PC-9 (cell line): ENCODE measurements around the gene AK8. TPM values are rescaled to one million over a fixed set of nuclear protein-coding genes. Genes with fewer than 3 reads are reported as not detected.
A peak's percentile ranks its signal among the peaks of the same experiment; 100 is the strongest.

Experiments
- BruUV-seq: library from RNA; stranded (reverse); fragments of 400-500 nt; replicated peaks from 2 replicates; lab custom pipeline; 2021; lab: Mats Ljungman, UMichigan
- CTCF ChIA-PET: fragments of 300-600 bp; sonication (Branson Sonifier 250); formaldehyde crosslinking; loops from one replicate; lab custom pipeline; 2022; ENCODE audit warnings: antibody characterized with exemption; lab: Charles Lee
- POLR2A ChIA-PET: fragments of 300-600 bp; sonication (Branson Sonifier 250); formaldehyde crosslinking; loops from one replicate; lab custom pipeline; 2022; ENCODE audit warnings: antibody characterized with exemption; ENCODE audit not compliant: unreplicated experiment; lab: Charles Lee
- DNase-seq, 2 experiments: peaks; one replicate each; pipeline versions ENCODE4 v3.0.0 to v3.0.0-alpha.2; 2015 to 2022; ENCODE audit warnings: mixed read lengths in 1 of 2
- H2AFZ ChIP-seq: fragments of 200-600 bp; sonication (generic); 2 replicates; pipeline ENCODE4 v1.8.1; 2017; ENCODE audit warnings: antibody characterized with exemption
- H3F3A ChIP-seq: fragments of 200-600 bp; sonication (generic); 2 replicates; pipeline ENCODE4 v1.8.1; 2017; ENCODE audit warnings: antibody characterized with exemption, mild to moderate bottlenecking, low read depth; ENCODE audit not compliant: insufficient read depth
- H3K27ac ChIP-seq: fragments of 200-600 bp; sonication (generic); 2 replicates; pipeline ENCODE4 v1.6.1; 2016; ENCODE audit warnings: mixed run types
- H3K27me3 ChIP-seq: fragments of 200-600 bp; sonication (generic); 2 replicates; pipeline ENCODE4 v1.6.1; 2016; ENCODE audit warnings: low read depth, mixed run types; ENCODE audit not compliant: insufficient read depth
- H3K36me3 ChIP-seq: fragments of 200-600 bp; sonication (generic); 2 replicates; pipeline ENCODE4 v1.6.1; 2016; ENCODE audit warnings: low read depth, mixed run types
- H3K4me1 ChIP-seq: fragments of 200-600 bp; sonication (generic); replicated peaks from 2 replicates; pipeline ENCODE4 v1.6.1; 2016; ENCODE audit warnings: mixed run types; ENCODE audit not compliant: insufficient read depth
- H3K4me2 ChIP-seq: fragments of 200-600 bp; sonication (generic); 2 replicates; pipeline ENCODE4 v1.6.1; 2017; ENCODE audit warnings: mixed run types
- H3K4me3 ChIP-seq: fragments of 200-600 bp; sonication (generic); 2 replicates; pipeline ENCODE4 v1.6.1; 2016; ENCODE audit warnings: mixed run types
- H3K79me2 ChIP-seq: fragments of 200-600 bp; sonication (generic); 2 replicates; pipeline ENCODE4 v1.6.1; 2017; ENCODE audit warnings: low read depth, mixed run types
- H3K9me2 ChIP-seq: fragments of 200-600 bp; sonication (generic); 2 replicates; pipeline ENCODE4 v1.8.1; 2017; ENCODE audit warnings: mild to moderate bottlenecking; ENCODE audit not compliant: insufficient read depth
- H3K9me3 ChIP-seq: fragments of 200-600 bp; sonication (generic); 2 replicates; pipeline ENCODE4 v1.8.1; 2016; ENCODE audit warnings: low read depth; ENCODE audit not compliant: insufficient read depth
- H4K20me1 ChIP-seq: fragments of 200-600 bp; sonication (generic); 2 replicates; pipeline ENCODE4 v1.8.1; 2017; ENCODE audit not compliant: insufficient read depth
- EZH2 ChIP-seq: fragments of 200-600 bp; sonication (generic); IDR thresholded peaks from 2 replicates; pipeline ENCODE4 v1.8.0; 2017; ENCODE audit warnings: antibody characterized with exemption, low read depth
- intact Hi-C: fragments of 100-400 bp; cut with micrococcal nuclease; formaldehyde crosslinking; loops from one replicate; pipeline ENCODE4 v1.10.0; 2022; ENCODE audit not compliant: unreplicated experiment
- total RNA-seq: library from RNA; stranded (reverse); gene quantifications from 2 replicates; pipeline ENCODE4 v1.2.3, GENCODE V29; 2021
- TF ChIP-seq, protein P1 (sequence below): fragments of 200-600 bp; sonication (generic); conservative IDR thresholded peaks from 2 replicates; pipeline ENCODE4 v1.6.1; 2017; ENCODE audit warnings: mixed run types, antibody characterized with exemption, mild to moderate bottlenecking, moderate library complexity

Gene AK8
- total RNA-seq, 1 experiment from 2014 or later = 7.2 TPM

GRCh38 chr9:132698989-132699388 lies 179.1 kb downstream of the AK8 start:
- Histone ChIP-seq H3K4me3 (no peak overlapping the region), H3K79me2 (no peaks in the 10 kb centered on the region), H3K9me2 (no peaks in the 10 kb centered on the region), H3F3A (no peaks in the 10 kb centered on the region), H3K9me3 (peaks cover 18% of the 10 kb centered on the region), H4K20me1 (peaks cover 2% of the 10 kb centered on the region; the same call in 1 of the 2 replicates), H3K27me3 (no peaks in the 10 kb centered on the region), H3K4me1 (no peaks in the 10 kb centered on the region), H3K36me3 (no peaks in the 10 kb centered on the region), H3K4me2 (no peak overlapping the region), H3K27ac (no peak overlapping the region), H2AFZ (no peak overlapping the region)
- POLR2A ChIA-PET = no interaction called here
- BruUV-seq = no TSS peak
- DNase-seq = no peak
- CTCF ChIA-PET = no interaction called here
- no peak for TF ChIP-seq EZH2
- TF ChIP-seq, protein P1, sequence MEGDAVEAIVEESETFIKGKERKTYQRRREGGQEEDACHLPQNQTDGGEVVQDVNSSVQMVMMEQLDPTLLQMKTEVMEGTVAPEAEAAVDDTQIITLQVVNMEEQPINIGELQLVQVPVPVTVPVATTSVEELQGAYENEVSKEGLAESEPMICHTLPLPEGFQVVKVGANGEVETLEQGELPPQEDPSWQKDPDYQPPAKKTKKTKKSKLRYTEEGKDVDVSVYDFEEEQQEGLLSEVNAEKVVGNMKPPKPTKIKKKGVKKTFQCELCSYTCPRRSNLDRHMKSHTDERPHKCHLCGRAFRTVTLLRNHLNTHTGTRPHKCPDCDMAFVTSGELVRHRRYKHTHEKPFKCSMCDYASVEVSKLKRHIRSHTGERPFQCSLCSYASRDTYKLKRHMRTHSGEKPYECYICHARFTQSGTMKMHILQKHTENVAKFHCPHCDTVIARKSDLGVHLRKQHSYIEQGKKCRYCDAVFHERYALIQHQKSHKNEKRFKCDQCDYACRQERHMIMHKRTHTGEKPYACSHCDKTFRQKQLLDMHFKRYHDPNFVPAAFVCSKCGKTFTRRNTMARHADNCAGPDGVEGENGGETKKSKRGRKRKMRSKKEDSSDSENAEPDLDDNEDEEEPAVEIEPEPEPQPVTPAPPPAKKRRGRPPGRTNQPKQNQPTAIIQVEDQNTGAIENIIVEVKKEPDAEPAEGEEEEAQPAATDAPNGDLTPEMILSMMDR = no peak
- intact Hi-C loops = no loop called here

GRCh38 chr9:132697230-132697629 lies 180.9 kb downstream of the AK8 start:
- no peak overlapping the region for H3K27ac ChIP-seq
- TF ChIP-seq, protein P1 = no peak
- TF ChIP-seq EZH2 = no peak
- no peak overlapping the region for H3K4me3 ChIP-seq
- no peaks in the 10 kb centered on the region for H3K36me3 ChIP-seq
- DNase-seq = no peak
- H3K79me2 ChIP-seq = no peaks in the 10 kb centered on the region
- POLR2A ChIA-PET = no interaction called here
- H3K9me2 ChIP-seq = no peaks in the 10 kb centered on the region
- CTCF ChIA-PET = no interaction called here
- BruUV-seq = no TSS peak
- H3K4me2 ChIP-seq = no peak overlapping the region
- H3K27me3 ChIP-seq = no peaks in the 10 kb centered on the region
- no peaks in the 10 kb centered on the region for H3K4me1 ChIP-seq
- peaks cover 18% of the 10 kb centered on the region for H3K9me3 ChIP-seq
- no peak overlapping the region for H2AFZ ChIP-seq
- H3F3A ChIP-seq = no peaks in the 10 kb centered on the region
- intact Hi-C loops = no loop called here
- H4K20me1 ChIP-seq = peaks cover 3% of the 10 kb centered on the region; the same call in 1 of the 2 replicates

GRCh38 chr9:132694144-132694543 lies 183.9 kb downstream of the AK8 start:
- ChIA-PET POLR2A (no interaction called here), CTCF (no interaction called here)
- Histone ChIP-seq H3K4me1 (no peaks in the 10 kb centered on the region), H3K27me3 (no peaks in the 10 kb centered on the region), H3K79me2 (no peaks in the 10 kb centered on the region), H3K9me2 (no peaks in the 10 kb centered on the region), H2AFZ (no peak overlapping the region), H3K4me3 (no peak overlapping the region), H3F3A (no peaks in the 10 kb centered on the region), H3K27ac (no peak overlapping the region), H4K20me1 (peaks cover 3% of the 10 kb centered on the region; the same call in 1 of the 2 replicates), H3K4me2 (no peak overlapping the region), H3K9me3 (peaks cover 18% of the 10 kb centered on the region), H3K36me3 (peaks cover 10% of the 10 kb centered on the region)
- no peak for DNase-seq
- intact Hi-C loops = no loop called here
- TF ChIP-seq, protein P1 = peak; percentile 37; the same call in 1 of the 2 replicates
- no peak for TF ChIP-seq EZH2
- BruUV-seq = no TSS peak
